ENCODE measurements around the gene CIRBP. TPM values are rescaled to one million over a fixed set of nuclear protein-coding genes. Genes with fewer than 3 reads are reported as not detected.

CIRBP gene
- total and polyA plus RNA-seq, 2 of the 13 experiments (the other 11 are each of a cell fraction or from before 2014, with no cell fraction given) = 133 to 140 TPM

DNA sequence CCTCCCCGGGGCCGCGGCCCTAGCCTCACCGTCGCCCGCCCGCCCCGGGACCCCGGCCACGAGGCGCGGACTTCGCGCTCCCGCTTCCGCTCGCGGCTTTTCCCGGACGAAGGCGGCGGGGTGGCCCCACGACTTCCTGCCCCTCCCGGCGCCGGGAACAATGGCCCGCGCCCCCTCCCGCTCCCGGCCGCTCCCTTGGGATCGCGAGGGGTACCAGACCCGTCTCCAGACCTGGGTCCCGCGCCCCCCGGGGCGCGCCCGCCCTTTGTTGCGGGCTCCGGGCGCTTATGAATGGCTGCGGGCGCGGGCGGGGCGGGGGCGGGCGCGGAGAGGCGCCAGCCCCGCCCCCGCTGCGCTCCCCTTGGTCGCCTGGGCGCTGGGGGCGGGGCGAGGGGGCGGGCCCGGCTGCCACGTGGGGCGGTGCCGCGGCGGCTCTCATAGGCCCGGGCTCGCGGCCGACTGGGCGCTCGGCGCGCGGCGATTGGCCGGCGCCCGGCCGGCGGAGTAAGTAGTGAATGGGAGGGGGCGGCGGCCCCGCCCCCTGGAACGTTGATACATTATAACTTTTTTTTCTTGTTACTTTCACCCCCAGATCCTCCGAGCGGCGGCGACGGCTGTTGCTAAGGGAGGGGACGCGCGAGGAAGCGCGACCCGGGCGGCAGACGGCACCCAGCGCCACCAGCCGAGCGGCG is 19.7 kb upstream of the CIRBP start (continued):
- TF ChIP-seq, protein P1, sequence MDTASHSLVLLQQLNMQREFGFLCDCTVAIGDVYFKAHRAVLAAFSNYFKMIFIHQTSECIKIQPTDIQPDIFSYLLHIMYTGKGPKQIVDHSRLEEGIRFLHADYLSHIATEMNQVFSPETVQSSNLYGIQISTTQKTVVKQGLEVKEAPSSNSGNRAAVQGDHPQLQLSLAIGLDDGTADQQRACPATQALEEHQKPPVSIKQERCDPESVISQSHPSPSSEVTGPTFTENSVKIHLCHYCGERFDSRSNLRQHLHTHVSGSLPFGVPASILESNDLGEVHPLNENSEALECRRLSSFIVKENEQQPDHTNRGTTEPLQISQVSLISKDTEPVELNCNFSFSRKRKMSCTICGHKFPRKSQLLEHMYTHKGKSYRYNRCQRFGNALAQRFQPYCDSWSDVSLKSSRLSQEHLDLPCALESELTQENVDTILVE (CRISPR knock-in tag; IDR thresholded peaks at IDR 0.05) = peak; percentile 24; the same call in 1 of the 2 replicates
- TF ChIP-seq FOXC1 (CRISPR knock-in tag; IDR thresholded peaks at IDR 0.05; ENCODE audit: borderline replicate concordance) (no peak; the same call in 1 of the 2 replicates), HNRNPH1 (optimal IDR thresholded peaks at IDR 0.05; ENCODE audit: low read depth, low read length) (no peak), KLF12 (CRISPR knock-in tag; IDR thresholded peaks at IDR 0.05; ENCODE audit: borderline replicate concordance) (peak; percentile 82; the same call in 1 of the 2 replicates), ZNF510 (CRISPR knock-in tag; IDR thresholded peaks at IDR 0.05; ENCODE audit: low read depth) (no peak), PHF8 (CRISPR knock-in tag; IDR thresholded peaks at IDR 0.05) (peak; percentile 36; the same call in 1 of the 2 replicates), ZNF546 (CRISPR knock-in tag; conservative IDR thresholded peaks at IDR 0.05) (no peak), KDM5A (IDR thresholded peaks at IDR 0.05; ENCODE audit: borderline replicate concordance, low read length) (no peak), MTA3 (CRISPR knock-in tag; IDR thresholded peaks at IDR 0.05) (no peak), HNF4G (IDR thresholded peaks at IDR 0.05; ENCODE audit: borderline replicate concordance, low read depth, low read length) (peak; percentile 33; the same call in 1 of the 2 replicates), HNF4G (CRISPR knock-in tag; IDR thresholded peaks at IDR 0.05; ENCODE audit: borderline replicate concordance, low read depth) (no peak), SOX5 (CRISPR knock-in tag; IDR thresholded peaks at IDR 0.05; ENCODE audit: borderline replicate concordance) (peak; percentile 84), TSC22D2 (CRISPR knock-in tag; IDR thresholded peaks at IDR 0.05; ENCODE audit: borderline replicate concordance) (no peak), ZNF331 (CRISPR knock-in tag; IDR thresholded peaks at IDR 0.05) (0 out of 2 replicates have a peak, but pooled peaks have one; percentile 38), FOXK1 (CRISPR knock-in tag; IDR thresholded peaks at IDR 0.05; ENCODE audit: borderline replicate concordance, low read depth) (no peak), ZNF543 (CRISPR knock-in tag; IDR thresholded peaks at IDR 0.05) (peak; percentile 9; the same call in 1 of the 2 replicates), ZFP36L2 (CRISPR knock-in tag; IDR thresholded peaks at IDR 0.05) (no peak), ZFP37 (CRISPR knock-in tag; IDR thresholded peaks at IDR 0.05; ENCODE audit: borderline replicate concordance) (no peak; the same call in 1 of the 2 replicates), ZNF205 (CRISPR knock-in tag; IDR thresholded peaks at IDR 0.05) (no peak)
- TF ChIP-seq, protein P2, sequence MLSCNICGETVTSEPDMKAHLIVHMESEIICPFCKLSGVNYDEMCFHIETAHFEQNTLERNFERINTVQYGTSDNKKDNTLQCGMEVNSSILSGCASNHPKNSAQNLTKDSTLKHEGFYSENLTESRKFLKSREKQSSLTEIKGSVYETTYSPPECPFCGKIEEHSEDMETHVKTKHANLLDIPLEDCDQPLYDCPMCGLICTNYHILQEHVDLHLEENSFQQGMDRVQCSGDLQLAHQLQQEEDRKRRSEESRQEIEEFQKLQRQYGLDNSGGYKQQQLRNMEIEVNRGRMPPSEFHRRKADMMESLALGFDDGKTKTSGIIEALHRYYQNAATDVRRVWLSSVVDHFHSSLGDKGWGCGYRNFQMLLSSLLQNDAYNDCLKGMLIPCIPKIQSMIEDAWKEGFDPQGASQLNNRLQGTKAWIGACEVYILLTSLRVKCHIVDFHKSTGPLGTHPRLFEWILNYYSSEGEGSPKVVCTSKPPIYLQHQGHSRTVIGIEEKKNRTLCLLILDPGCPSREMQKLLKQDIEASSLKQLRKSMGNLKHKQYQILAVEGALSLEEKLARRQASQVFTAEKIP (CRISPR knock-in tag; IDR thresholded peaks at IDR 0.05; ENCODE audit: borderline replicate concordance) = no peak
- TF ChIP-seq, protein P3, sequence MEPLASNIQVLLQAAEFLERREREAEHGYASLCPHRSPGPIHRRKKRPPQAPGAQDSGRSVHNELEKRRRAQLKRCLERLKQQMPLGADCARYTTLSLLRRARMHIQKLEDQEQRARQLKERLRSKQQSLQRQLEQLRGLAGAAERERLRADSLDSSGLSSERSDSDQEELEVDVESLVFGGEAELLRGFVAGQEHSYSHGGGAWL (CRISPR knock-in tag; IDR thresholded peaks at IDR 0.05) = peak; percentile 39; the same call in 1 of the 2 replicates
- TF ChIP-seq, protein P4, sequence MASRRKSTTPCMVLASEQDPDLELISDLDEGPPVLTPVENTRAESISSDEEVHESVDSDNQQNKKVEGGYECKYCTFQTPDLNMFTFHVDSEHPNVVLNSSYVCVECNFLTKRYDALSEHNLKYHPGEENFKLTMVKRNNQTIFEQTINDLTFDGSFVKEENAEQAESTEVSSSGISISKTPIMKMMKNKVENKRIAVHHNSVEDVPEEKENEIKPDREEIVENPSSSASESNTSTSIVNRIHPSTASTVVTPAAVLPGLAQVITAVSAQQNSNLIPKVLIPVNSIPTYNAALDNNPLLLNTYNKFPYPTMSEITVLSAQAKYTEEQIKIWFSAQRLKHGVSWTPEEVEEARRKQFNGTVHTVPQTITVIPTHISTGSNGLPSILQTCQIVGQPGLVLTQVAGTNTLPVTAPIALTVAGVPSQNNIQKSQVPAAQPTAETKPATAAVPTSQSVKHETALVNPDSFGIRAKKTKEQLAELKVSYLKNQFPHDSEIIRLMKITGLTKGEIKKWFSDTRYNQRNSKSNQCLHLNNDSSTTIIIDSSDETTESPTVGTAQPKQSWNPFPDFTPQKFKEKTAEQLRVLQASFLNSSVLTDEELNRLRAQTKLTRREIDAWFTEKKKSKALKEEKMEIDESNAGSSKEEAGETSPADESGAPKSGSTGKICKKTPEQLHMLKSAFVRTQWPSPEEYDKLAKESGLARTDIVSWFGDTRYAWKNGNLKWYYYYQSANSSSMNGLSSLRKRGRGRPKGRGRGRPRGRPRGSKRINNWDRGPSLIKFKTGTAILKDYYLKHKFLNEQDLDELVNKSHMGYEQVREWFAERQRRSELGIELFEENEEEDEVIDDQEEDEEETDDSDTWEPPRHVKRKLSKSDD (CRISPR knock-in tag; IDR thresholded peaks at IDR 0.05; ENCODE audit: low read depth) = no peak
- TF ChIP-seq, protein P5, sequence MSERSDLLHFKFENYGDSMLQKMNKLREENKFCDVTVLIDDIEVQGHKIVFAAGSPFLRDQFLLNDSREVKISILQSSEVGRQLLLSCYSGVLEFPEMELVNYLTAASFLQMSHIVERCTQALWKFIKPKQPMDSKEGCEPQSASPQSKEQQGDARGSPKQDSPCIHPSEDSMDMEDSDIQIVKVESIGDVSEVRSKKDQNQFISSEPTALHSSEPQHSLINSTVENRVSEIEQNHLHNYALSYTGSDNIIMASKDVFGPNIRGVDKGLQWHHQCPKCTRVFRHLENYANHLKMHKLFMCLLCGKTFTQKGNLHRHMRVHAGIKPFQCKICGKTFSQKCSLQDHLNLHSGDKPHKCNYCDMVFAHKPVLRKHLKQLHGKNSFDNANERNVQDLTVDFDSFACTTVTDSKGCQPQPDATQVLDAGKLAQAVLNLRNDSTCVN (CRISPR knock-in tag; IDR thresholded peaks at IDR 0.05; ENCODE audit: borderline replicate concordance) = no peak; the same call in 1 of the 2 replicates

Data from HepG2 (cell line).